ENCODE measurements around the gene GNAI3.

GNAI3 gene

GRCh38 chr1:109543283-109543987 is 5.0 kb upstream of the GNAI3 start (continued):
- TF ChIP-seq, protein P1, sequence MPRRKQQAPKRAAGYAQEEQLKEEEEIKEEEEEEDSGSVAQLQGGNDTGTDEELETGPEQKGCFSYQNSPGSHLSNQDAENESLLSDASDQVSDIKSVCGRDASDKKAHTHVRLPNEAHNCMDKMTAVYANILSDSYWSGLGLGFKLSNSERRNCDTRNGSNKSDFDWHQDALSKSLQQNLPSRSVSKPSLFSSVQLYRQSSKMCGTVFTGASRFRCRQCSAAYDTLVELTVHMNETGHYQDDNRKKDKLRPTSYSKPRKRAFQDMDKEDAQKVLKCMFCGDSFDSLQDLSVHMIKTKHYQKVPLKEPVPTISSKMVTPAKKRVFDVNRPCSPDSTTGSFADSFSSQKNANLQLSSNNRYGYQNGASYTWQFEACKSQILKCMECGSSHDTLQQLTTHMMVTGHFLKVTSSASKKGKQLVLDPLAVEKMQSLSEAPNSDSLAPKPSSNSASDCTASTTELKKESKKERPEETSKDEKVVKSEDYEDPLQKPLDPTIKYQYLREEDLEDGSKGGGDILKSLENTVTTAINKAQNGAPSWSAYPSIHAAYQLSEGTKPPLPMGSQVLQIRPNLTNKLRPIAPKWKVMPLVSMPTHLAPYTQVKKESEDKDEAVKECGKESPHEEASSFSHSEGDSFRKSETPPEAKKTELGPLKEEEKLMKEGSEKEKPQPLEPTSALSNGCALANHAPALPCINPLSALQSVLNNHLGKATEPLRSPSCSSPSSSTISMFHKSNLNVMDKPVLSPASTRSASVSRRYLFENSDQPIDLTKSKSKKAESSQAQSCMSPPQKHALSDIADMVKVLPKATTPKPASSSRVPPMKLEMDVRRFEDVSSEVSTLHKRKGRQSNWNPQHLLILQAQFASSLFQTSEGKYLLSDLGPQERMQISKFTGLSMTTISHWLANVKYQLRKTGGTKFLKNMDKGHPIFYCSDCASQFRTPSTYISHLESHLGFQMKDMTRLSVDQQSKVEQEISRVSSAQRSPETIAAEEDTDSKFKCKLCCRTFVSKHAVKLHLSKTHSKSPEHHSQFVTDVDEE (CRISPR knock-in tag; IDR thresholded peaks at IDR 0.05), result no peak
- no peak for TF ChIP-seq ARNTL (CRISPR knock-in tag; IDR thresholded peaks at IDR 0.05; ENCODE audit: borderline replicate concordance, low read depth)
- no peak for TF ChIP-seq BACH2 (CRISPR knock-in tag; IDR thresholded peaks at IDR 0.05; ENCODE audit: borderline replicate concordance)
- TF ChIP-seq GLIS3 (CRISPR knock-in tag; IDR thresholded peaks at IDR 0.05), result no peak
- no peak for TF ChIP-seq SNAI2 (CRISPR knock-in tag; IDR thresholded peaks at IDR 0.05)
- no peak for TF ChIP-seq RARB (CRISPR knock-in tag; IDR thresholded peaks at IDR 0.05)
- TF ChIP-seq ZNF565 (CRISPR knock-in tag; conservative IDR thresholded peaks at IDR 0.05; ENCODE audit: low read depth), result no peak

GRCh38 chr1:109543988-109544735 is 4.3 kb upstream of the GNAI3 start:
- TF ChIP-seq ZNF8 (CRISPR knock-in tag; IDR thresholded peaks at IDR 0.05) (no peak), ZNF565 (CRISPR knock-in tag; conservative IDR thresholded peaks at IDR 0.05; ENCODE audit: low read depth) (no peak), OSR1 (CRISPR knock-in tag; IDR thresholded peaks at IDR 0.05) (no peak), RARB (CRISPR knock-in tag; IDR thresholded peaks at IDR 0.05) (no peak), ZNF70 (CRISPR knock-in tag; IDR thresholded peaks at IDR 0.05) (no peak), CSDC2 (CRISPR knock-in tag; IDR thresholded peaks at IDR 0.05) (no peak), ISL1 (CRISPR knock-in tag; IDR thresholded peaks at IDR 0.05) (no peak), TOX (CRISPR knock-in tag; IDR thresholded peaks at IDR 0.05; ENCODE audit: borderline replicate concordance) (no peak), SNAI2 (CRISPR knock-in tag; IDR thresholded peaks at IDR 0.05) (no peak)
- TF ChIP-seq, protein P2, sequence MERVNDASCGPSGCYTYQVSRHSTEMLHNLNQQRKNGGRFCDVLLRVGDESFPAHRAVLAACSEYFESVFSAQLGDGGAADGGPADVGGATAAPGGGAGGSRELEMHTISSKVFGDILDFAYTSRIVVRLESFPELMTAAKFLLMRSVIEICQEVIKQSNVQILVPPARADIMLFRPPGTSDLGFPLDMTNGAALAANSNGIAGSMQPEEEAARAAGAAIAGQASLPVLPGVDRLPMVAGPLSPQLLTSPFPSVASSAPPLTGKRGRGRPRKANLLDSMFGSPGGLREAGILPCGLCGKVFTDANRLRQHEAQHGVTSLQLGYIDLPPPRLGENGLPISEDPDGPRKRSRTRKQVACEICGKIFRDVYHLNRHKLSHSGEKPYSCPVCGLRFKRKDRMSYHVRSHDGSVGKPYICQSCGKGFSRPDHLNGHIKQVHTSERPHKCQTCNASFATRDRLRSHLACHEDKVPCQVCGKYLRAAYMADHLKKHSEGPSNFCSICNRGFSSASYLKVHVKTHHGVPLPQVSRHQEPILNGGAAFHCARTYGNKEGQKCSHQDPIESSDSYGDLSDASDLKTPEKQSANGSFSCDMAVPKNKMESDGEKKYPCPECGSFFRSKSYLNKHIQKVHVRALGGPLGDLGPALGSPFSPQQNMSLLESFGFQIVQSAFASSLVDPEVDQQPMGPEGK (CRISPR knock-in tag; IDR thresholded peaks at IDR 0.05; ENCODE audit: borderline replicate concordance), result no peak
- TF ChIP-seq, protein P3, sequence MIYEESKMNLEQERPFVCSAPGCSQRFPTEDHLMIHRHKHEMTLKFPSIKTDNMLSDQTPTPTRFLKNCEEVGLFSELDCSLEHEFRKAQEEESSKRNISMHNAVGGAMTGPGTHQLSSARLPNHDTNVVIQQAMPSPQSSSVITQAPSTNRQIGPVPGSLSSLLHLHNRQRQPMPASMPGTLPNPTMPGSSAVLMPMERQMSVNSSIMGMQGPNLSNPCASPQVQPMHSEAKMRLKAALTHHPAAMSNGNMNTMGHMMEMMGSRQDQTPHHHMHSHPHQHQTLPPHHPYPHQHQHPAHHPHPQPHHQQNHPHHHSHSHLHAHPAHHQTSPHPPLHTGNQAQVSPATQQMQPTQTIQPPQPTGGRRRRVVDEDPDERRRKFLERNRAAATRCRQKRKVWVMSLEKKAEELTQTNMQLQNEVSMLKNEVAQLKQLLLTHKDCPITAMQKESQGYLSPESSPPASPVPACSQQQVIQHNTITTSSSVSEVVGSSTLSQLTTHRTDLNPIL (CRISPR knock-in tag; IDR thresholded peaks at IDR 0.05; ENCODE audit: low read depth), result no peak
- ATAC-seq, result no peak

- peak; percentile 73 for ATAC-seq
- TF ChIP-seq CSDC2 (CRISPR knock-in tag; IDR thresholded peaks at IDR 0.05) (0 out of 2 replicates have a peak, but pooled peaks have one; percentile 19), POU6F1 (CRISPR knock-in tag; IDR thresholded peaks at IDR 0.05; ENCODE audit: borderline replicate concordance, low read depth) (no peak), ZFP30 (CRISPR knock-in tag; IDR thresholded peaks at IDR 0.05) (no peak), TCF4 (CRISPR knock-in tag; IDR thresholded peaks at IDR 0.05; ENCODE audit: borderline replicate concordance) (no peak), ARNTL (CRISPR knock-in tag; IDR thresholded peaks at IDR 0.05; ENCODE audit: borderline replicate concordance, low read depth) (no peak), PPARA (CRISPR knock-in tag; IDR thresholded peaks at IDR 0.05; ENCODE audit: borderline replicate concordance) (no peak)
These were observed 1.9 kb upstream of the GNAI3 start for GRCh38 chr1:109546311-109547109.
